Stimulated activated CD4-positive, alpha-beta T cell treated with anti-CD3 and anti-CD28 coated beads, Interleukin-12 subunit alpha, Interleukin-12 subunit beta, amount 100 ng/mL, for 24 hours (primary cell): ENCODE data around the gene SFSWAP.

Source experiments
- DNase-seq, 2 experiments: peaks; one replicate each; pipeline ENCODE4 v3.0.0-alpha.2; 2020; ENCODE audit warnings: low read depth in 2 of 2

Gene SFSWAP

DNA sequence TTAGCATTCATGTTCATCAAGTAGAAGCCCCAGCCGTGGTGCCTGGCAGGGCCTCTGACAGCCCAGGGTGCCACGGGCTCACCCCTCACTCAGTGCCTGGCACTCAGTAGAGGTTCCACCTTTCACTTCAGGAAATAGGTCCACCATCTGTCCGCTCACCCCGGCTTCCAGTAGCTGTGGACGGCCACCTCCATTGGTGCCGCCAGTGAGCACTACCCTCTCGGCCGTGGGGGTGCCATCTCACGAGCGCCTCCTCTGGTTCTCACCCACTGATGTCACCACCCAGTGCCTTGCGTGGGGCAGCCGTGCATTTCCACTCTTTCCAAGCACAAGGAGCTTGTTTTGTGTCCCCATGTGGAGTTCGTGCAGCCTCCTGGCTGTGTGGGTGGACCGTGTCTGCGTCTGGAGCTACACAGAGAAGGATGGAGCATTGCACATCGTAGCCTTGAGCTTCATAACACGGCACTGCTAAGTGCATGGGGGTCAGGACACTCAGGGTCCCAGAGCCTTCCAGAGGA lies 76.3 kb downstream of the SFSWAP start:
- no peak for DNase-seq

DNA sequence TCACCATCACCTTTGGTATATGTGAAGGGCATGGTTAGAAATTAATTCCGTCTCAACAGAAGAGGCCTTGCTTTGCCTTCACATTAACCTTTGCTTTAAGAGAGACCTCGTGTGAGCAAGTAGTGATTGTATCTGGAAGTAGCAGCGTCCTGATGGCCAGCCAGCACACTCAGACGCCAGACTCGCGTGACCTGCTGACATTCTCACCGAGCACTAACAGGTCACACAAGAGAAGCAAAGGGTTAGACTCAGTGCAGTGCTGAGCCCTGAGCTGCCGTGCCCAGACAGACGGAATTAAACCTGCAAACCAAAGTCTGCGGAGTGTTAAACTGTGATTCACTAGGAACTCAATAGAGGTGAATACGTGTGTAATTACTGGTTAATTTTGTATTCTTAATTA lies 77.2 kb downstream of the SFSWAP start:
- no peak for DNase-seq

DNA sequence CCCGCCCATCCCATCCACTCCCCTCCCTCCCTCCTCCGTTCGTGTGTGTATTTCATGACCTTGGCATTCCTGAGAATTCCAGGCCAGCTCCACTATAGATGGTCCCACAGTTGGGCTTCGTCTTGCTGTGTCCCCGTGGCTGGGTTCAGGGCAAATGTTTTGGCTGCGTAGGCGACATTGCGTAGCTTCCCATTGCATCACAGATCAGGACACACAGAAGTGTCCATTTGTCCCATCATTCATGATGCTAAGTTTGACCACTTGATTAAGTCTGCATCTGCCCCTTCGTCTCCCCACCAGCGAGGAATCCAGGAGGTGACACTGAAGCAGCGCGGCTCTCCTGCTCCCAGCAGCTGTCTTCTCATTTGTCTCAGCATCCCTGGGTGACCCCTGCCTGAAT lies 78.7 kb downstream of the SFSWAP start:
- DNase-seq = no peak

GRCh38 chr12:131793243-131794022 lies 82.5 kb downstream of the SFSWAP start:
- no peak for DNase-seq

DNA sequence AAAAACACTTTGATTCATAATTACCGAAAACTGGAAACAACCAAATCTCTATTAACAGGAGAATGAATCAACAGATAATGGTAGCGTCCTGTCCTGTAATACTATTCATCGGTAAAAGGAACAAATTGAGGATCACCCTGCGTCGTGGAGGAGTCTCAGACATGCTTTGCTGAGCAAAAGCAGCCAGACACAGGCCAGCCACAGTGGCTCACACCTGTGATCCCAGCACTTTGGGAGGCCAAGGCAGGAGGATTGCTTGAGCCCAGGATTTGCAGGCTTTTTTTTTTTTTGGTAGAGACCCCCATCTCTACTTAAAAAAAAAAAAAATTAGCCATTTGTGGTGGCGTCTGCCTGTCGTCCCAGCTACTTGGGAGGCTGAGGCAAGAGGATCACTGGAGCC lies 83.2 kb downstream of the SFSWAP start:
- DNase-seq = no peak

- no peak for DNase-seq
These were observed 83.7 kb downstream of the SFSWAP start for GRCh38 chr12:131794573-131794972.

- no peak for DNase-seq
These were observed 84.2 kb downstream of the SFSWAP start for GRCh38 chr12:131795064-131795463.

- no peak for DNase-seq
These were observed 85.0 kb downstream of the SFSWAP start for GRCh38 chr12:131795690-131796410.

DNA sequence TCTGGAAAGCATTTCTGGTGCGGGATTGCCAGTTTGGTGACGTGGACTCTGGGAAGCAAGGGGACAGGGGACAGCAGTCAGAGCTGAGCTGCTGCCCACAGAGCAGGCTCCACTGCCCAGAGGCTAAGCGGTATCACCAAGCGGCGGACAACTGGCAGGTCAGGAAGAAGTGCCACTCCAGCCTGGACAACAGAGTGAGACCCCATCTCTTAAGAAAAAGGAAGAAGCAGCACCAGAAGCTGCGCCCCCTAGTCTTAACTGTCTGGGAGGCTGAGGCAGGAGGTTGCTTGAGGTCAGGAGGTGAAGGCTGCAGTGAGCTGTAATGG lies 85.5 kb downstream of the SFSWAP start:
- no peak for DNase-seq

DNA sequence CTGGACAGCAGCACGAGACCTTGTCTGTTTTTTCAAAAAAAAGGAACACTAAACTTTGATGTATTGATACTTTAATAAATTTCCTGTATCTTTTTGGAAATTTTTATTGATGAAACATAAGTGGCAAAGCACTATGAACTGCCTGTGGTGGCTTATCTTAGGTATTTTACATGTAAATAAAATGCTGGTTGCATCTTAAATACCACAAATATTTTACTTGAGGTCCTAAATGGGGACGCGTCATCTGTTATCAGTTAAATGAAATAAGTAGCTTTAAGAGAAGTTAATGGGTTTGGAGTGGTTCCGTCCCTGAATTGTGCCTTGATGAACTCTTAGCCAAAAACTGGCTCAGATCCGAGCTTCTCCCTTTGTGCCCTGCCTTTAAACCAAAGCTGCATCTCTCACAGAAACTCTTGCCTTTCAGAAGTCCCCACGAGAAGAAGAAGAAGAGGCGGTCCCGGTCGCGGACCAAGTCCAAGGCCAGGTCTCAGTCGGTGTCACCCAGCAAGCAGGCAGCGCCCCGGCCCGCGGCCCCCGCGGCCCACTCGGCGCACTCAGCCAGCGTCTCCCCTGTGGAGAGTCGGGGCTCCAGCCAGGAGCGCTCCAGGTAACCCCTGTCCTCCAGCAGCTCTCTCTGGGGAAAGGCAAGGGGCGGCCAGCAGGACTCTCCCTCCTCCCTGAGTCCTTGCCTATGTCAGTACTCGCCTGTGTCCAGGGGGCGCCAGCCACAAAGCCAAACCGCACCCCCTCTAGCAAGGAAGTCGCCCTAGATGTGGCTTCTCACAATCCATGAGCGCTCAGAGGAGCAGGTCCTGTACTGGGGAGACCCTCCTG lies 86.1 kb downstream of the SFSWAP start:
- no peak for DNase-seq

DNA sequence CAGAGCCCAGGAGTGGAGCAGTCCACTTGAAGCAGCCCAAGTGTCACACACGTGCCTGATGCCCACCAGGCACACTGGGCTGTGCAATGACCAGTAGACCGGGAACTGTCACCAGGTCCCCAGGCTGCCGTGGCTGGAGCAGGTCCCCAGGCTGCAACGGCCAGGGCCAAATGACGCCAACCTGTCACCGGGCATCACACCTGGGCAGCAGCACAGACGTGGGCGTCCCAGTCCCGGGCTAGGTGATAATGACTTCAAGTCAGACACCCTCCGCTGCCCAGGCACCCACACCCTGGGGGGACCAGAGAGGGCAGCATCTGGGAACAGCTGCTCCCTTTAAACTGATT lies 86.7 kb downstream of the SFSWAP start:
- DNase-seq = no peak

- no peak for DNase-seq
These were observed 88.3 kb downstream of the SFSWAP start for GRCh38 chr12:131799195-131799594.

GRCh38 chr12:131799828-131800593 lies 89.1 kb downstream of the SFSWAP start:
- no peak for DNase-seq

DNA sequence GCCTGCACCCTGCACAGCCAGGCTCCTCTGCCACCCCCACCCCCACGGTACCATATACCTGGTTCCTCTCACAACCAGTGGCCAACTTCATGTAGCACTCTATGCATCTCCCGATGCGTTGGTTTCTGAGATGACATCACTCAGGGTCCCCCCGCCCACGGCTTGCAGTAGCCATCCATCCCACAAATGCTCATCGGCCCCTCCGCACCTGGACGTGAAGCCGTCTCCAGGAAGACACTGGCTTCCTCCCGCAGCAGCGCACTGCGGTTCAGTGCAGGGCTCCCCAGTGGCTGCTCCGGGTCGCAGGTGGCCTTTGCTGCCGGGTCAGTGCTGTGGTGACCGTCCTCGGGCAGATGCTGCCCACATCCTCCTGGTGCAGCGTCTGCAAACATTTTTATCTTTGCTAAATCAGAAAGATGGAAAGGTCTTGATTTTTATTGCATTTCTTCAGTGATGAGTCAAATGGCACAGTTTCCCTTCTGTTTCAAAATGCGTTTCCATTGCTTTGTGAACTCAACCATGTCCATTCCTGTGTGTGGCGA lies 89.8 kb downstream of the SFSWAP start:
- DNase-seq = no peak

GRCh38 chr12:131801254-131801866 lies 90.5 kb downstream of the SFSWAP start:
- no peak for DNase-seq

DNA sequence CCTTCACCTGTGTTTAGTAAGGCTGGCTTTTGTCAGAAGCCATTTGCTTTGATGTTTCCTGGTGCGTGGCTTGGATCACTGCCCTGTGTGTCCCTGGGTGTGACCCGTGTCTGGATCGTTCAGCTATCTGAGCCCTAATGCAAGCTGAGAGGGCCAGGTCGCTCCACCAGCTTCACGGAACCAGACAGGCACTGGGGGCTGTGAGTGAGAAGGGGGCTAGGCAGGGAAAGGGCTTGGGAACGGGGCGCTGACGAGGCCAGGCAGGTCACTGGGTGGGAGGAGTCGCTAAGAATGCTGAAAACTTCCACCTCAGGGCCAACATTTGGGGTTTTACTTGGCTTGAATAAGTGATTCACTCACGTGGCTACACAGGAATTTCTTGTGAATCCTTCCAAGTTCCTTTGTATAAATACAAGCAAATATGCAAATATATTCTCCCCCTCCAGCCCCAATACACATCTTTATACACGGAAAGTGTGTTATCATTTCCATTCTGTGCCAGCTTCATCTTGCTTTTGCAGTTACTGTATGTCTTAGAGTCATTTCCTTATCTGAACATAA lies 93.2 kb downstream of the SFSWAP start:
- DNase-seq = no peak

- DNase-seq = no peak
These were observed 94.5 kb downstream of the SFSWAP start for GRCh38 chr12:131805421-131805820.

DNA sequence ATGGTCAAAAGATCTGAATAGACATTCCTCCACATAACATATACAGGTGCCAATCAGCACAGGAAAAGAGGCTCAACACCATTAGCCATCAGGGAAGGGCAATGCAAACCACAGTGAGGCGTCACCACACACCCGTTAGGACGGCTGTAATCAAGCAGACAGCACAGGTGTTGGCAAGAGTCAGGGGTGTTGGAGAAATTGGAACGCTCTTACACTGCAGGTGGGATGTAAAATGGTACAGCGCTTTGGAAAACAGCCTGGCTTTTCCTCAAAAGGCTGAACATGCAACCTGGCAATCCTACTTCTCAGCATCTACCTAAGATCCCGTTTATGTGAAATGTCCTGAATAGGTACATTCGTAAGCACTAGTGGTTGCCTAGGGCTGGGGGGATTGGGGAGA lies 95.8 kb downstream of the SFSWAP start:
- DNase-seq = no peak

GRCh38 chr12:131808744-131809371 lies 98.0 kb downstream of the SFSWAP start:
- no peak for DNase-seq
